Stimulated activated CD8-positive, alpha-beta memory T cell treated with anti-CD3 and anti-CD28 coated beads, Interleukin-4, amount 100 ng/mL, for 48 hours (primary cell): Measurements from ENCODE around the gene CHRNB1.

Experiments used
- DNase-seq: peaks from one replicate; pipeline ENCODE4 v3.0.0-alpha.2; 2020

Gene CHRNB1

GRCh38 chr17:7486181-7486580 lies 41.3 kb downstream of the CHRNB1 start:
- no peak for DNase-seq

GRCh38 chr17:7490144-7490543 lies 45.3 kb downstream of the CHRNB1 start:
- DNase-seq = no peak

DNA sequence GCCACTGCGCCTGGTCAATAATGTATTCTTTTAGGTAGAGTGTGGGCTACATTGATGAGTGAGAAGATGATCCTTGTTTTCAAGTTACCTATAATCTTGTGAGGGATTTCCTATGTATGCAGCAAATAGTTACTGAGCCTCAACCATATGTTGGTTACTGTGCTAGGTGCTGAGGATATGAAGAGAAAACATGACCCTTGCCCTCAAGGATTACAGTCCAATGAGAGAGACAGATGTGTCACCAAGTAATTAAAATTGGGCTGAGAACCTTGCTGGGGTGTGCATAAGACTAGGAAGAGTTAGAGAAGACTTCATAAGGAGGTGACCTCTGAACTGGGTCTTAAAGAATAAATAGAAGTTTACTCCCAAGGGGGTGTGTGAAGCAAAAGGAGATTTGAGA lies 46.7 kb downstream of the CHRNB1 start:
- no peak for DNase-seq

DNA sequence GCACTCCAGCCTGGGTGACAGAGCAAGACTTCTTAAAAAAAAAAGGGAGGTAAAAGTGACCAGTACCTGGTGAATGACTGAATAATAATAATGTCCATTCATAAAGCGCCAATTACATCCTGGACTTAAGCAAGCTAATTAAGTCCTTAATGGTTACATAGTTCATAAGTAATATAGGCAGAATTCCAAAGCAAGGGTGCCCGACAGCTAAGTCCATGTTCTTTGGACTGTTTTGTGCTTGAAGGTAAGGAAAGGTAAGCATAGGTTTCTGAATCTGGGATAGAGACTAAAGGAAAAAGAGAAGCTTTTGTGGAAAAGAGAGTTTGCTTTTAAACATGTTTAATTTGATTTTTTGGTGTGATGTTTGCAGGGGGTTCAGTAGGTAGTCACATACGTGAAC lies 49.1 kb downstream of the CHRNB1 start:
- no peak for DNase-seq

DNA sequence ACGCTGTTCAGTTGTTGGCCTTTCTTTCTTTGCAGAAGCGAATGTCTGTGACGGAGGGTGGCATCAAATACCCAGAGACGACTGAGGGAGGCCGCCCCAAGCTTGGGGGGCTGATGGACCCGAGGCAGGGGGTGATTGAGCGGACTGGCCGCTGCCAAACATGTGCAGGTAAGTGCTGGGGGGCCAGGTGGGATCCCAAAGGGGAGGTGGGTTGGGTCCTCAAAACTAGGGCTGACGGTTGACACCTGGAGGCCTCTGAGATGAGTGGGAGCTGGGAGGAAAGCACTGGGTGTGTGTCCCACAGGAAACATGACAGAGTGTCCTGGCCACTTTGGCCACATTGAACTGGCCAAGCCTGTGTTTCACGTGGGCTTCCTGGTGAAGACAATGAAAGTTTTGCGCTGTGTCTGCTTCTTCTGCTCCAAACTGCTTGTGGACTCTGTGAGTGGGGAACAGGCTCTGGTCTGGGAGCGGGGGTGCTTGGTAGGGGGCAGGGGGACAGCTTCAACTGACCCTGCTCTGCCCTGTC lies 51.1 kb downstream of the CHRNB1 start:
- DNase-seq = no peak

- DNase-seq = no peak
Observed at GRCh38 chr17:7496470-7497183, 51.8 kb downstream of the CHRNB1 start.

GRCh38 chr17:7497228-7497627 lies 52.4 kb downstream of the CHRNB1 start:
- no peak for DNase-seq

DNA sequence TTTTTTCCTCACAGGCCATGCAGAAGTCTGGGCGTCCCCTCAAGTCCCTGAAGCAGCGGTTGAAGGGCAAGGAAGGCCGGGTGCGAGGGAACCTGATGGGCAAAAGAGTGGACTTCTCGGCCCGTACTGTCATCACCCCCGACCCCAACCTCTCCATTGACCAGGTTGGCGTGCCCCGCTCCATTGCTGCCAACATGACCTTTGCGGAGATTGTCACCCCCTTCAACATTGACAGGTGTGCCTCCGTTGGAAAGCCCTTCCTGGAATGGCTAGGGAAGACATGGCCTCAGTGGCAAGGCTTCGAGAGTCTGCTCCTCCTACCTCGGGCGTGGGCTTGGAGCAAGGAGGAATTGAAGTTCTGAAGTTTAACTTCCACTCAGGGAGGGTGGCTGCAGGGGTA lies 52.8 kb downstream of the CHRNB1 start:
- DNase-seq = no peak

GRCh38 chr17:7499161-7499560 lies 54.3 kb downstream of the CHRNB1 start:
- no peak for DNase-seq

GRCh38 chr17:7501729-7502128 lies 56.9 kb downstream of the CHRNB1 start:
- no peak for DNase-seq

GRCh38 chr17:7502171-7502847 lies 57.4 kb downstream of the CHRNB1 start:
- no peak for DNase-seq

DNA sequence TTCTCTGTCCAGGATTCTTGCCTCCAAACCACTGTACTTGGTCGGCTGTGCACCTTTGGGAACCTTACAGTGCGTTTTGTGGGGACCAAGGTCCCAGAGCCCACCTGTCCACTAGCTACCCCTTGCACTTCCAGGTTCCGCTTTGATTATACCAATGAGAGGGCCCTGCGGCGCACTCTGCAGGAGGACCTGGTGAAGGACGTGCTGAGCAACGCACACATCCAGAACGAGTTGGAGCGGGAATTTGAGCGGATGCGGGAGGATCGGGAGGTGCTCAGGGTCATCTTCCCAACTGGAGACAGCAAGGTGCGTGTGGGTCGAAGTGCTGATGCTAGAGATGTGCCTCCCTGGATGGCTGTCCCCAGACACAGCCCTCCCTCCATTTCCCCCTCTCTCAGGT lies 58.1 kb downstream of the CHRNB1 start:
- DNase-seq = no peak

DNA sequence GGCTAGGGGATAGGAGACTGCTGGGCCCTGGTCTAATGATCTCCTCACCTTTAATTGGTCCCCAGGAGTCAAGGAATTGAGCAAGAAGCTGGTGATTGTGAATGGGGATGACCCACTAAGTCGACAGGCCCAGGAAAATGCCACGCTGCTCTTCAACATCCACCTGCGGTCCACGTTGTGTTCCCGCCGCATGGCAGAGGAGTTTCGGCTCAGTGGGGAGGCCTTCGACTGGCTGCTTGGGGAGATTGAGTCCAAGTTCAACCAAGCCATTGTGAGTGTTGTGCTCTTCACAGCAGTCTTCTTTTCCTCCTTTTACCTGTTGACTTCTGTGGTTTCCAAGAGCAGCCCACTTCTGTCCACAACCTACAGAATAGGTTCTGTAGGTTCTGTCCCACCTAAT lies 58.7 kb downstream of the CHRNB1 start:
- no peak for DNase-seq
